GM19043 (cell line): ENCODE measurements around the gene ARL15.

ENCODE experiments used
- ATAC-seq: cut with Tn5 transposase; IDR thresholded peaks from one replicate; pipeline ENCODE4 v1.9.1; 2021; ENCODE audit warnings: low read depth; ENCODE audit not compliant: unreplicated experiment

ARL15 gene

DNA sequence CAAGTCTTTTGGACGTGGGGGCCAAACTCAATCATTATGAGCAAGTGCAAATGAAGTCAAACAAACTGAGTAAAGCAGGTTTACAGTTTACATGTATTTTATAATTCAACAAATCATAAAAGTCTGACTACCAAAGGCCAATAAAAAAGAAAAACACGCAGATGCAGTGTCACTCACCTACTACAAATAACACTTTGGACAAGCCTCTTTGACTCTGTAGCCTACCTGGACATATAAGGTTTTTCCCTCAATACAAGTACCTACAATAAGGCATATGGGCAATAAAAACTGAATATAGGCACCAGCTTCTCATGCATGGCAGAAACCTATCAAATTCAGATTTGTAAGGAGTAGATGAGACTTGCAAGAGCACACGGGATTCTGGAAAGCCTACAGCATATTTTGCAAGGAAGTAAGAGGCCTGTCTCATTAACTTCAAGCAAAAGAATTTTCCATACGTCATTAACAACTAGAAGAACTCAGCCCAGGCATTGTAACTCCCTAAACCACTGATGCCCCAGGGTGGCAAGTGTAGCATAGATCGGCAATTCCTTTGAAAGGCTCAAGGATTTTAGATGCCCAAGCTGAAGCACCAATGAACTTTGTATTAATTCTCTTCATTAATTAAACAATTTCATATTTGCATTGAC lies 21.7 kb downstream of the ARL15 start:
- no peak for ATAC-seq

DNA sequence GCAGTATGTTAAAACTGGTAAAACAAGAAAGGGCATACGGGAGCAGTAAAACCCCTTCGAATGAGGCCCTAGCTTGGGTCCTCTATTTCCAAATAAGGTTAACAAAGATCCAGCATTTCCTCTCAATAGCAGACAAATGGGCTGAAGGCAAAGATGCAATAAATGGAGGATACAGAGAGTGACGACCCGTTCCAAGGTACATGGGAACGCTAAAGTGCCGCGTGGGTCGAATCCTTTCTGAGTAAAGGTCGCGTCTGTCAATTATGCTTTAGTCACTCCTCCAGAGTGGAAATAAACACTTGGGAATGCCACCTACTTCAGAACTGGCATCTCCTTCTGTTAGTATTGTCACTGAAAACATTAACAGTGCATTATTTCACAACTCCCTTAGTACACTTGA lies 24.7 kb downstream of the ARL15 start:
- ATAC-seq = no peak

DNA sequence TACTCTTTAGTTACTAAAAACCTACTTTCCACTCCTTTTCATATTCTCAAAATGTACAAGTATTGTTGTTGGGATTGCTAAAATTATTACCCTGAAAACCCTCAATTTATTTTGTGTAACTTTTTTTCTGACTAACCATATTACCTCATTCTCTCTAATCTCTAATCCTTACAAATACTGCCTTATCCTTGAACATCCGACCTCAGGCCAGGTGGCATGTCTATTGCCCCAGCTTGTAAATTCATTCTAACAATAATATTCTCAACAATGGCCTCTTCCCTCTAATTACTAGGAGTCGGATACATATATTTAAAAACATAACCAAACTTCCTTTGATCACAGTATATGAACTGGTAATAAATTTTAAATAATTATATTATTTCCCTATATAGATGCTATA lies 25.8 kb downstream of the ARL15 start:
- ATAC-seq = no peak

DNA sequence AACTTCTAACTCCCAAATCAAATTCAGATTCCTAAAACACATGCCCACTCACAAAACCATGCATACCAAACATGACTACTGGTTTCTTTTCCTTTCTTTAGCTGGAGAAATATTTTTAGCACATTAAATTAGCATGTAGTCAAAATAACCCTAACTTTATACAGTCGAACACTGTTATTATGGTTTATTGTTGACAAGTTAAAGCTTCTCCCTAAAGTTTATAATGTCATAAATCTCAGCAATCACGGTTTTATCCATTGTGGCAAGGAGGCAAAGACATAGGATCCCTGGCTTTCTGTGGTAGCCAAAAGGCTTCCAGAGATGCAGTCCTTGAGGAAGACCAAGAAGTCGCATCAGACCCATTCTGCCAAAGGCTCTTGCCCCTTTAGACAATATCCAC lies 27.5 kb downstream of the ARL15 start:
- ATAC-seq = no peak

DNA sequence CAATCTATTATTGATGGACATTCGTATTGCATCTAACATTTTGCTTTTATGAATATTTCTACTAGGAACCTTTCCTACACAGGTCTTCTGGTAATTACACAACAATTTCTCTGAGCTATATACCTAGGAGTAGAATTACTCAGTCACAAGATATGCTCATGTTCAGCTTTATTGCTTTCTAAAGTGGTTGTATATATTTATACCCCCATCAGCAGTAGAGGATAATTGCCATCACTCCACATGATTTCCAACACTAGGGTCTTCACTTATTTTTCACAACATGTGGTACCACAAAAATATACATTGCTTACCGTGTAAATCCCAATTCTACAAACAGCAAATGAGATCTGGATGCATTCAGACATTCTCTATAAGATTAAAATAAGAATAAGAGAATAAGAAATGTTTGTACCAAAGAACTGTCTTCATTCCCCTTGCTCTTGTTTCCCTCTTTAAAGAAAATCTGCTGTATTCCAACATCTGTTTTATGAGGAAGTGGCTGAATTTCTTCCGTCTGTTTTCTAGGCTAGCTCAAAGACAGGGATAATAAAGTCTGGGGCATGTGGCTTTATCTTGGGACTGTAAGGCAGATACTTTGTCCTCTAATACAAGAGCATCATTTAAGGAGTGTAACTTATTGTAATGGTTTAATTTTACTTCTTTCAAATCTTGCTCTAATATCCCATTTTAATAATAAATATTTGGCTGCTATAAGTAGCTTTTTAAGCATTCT lies 28.2 kb downstream of the ARL15 start:
- ATAC-seq = no peak

DNA sequence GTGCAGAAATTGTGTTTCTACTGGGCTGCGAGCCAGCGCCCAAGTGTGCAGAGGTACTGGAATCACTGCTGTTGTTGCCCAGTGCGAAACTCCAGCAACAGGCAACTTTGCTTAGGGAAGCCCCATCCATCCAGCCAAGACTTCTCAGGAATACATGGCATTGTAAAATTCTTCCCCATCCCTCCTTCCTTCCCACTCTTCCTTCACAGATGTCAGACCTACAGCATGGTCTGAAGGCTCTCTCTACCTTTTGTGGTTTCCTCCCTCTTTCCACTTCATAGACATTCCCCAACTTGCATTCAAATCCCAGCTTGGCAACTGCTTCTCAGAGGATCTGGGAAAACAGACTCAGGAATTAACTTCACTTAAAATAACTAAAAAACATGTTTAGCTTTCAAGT lies 30.4 kb downstream of the ARL15 start:
- ATAC-seq = no peak

DNA sequence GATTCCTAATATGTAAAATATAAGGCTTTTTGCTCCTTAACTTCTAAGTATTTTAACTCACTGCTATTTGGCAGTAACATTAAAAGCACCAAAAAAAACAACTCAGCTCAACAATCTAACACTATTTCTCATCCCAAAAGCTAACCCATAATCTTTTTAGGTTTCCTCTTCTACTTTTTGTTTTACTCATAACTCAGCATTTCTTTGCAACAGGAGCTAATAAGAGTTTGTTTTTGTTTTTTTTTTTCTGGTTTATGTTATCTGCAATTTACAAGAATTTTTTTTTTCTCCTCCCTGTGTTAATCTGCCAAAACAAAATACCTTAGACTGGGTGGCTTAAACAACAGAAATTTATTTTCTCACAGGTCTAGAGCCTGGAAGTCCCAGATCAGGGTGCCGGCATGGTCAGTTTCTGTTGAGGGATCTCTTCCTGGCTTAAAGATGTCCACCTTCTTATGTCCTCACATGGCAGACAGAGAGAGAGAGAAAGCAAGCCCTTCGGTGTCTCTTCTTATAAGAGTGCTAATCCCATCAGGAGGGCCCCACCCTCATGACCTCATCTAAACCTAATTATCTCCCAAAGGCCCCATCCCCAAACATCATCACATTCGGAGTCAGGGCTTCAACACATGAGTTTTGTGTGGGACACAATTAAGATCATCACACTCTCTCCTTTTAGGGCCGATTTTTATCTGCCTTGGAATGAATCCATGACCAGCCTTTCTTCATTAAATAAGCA lies 31.2 kb downstream of the ARL15 start:
- no peak for ATAC-seq

DNA sequence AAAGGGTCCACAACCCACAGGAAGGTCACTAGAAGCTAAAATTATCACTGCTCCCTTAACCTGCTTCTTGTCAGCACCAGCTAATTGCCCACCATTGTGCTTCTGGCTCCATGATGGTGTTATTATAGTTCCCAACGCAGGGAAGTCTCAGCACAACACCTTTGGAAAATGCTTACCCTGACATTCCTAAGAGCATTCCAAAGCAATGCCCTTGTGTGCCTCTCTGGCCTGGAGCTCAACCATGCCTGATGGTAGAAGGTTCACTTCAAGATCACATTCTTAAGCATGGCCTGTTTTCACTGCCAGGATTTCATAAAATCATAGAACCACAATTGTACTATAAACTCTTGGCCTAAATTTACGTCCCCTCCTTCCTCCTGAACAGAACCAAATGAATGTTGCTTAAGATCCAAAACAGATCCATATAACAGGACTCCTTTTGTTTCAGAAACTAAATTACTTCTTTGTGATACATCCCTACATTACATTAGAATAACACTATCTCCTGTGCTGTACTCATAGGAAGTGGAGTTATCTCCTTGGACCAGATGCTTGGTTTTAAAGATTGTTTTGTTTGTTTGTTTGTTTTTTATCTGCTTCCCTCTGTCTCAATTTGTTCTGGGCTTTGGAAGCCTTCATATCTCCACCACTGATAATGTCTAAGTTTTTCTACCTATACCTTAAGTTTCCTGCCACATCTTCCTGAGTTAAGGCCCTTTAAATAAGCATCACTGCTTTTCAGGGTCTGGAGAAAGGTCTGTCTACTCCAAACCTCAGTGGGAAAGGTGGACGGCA lies 32.1 kb downstream of the ARL15 start:
- no peak for ATAC-seq

DNA sequence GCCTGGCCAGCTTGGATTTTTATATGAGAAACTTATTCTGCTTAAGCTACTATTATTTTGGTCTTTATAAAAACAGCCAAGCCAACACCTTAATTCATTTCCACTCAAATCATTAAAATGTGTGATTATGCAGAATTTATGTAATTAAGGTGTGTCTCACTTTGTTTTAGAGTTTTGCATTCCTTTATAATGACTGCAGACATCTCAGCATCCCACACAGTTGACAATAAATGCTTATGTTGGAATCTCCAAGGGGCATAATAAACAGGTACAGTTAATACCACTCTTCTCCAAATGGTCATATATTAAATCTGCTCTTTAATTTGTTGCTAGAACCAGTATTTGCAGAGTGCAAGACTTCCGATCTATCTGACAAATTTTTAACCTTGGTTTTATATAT lies 34.3 kb downstream of the ARL15 start:
- ATAC-seq = no peak

DNA sequence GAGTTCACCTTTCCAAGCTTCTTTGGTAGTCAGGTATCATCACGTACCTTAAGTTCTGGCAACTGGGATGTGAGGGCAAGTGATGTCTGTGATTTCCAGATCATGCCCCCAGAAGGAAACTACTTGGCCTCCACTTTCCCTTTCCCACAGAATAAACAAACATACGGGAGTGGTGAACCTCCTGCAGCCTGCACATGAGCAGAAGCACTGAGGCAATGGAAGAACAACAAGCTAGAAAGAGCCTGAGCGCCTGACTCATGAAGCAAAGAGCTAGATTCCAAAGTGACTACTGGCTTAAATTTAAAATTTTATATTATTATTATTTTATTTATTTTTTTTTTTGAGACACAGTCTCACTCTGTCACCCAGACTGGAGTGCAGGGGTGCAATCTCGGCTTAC lies 35.0 kb downstream of the ARL15 start:
- no peak for ATAC-seq

DNA sequence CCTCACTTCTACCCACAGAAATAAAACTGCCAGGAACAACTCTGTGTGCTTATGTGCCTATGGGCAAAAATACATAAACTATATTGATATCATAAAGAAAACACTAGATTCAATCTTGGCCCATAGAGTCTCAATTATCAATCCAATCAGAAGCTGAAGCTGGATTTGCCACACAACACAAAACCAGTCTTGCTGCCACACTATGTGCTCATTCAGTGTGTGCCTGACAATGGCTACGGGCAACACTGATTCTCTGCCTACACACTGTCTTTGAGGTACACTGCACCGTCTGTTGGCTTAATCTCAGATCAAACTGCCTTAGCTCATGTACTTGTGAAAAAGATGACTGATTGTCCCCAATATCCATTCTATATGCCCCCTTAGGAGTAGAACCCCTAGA lies 35.4 kb downstream of the ARL15 start:
- ATAC-seq = no peak

DNA sequence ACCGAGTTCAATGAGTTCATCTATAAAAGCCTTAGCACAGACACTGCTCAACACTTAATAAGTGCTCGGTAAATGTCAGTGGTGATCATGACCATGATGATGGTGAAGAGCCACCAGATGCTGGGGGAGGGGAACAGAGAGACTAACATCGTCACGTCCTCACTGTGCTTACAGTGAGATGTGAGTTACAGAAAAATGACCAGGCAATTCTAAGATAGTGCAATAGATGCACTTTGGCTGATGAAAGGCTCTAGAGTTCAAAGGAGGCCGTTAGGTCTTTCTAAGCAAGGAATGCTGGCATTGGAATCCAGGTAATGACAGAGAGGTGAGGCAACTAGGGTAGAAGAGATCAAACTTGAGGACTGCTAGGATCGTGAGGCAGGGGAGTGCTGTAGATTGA lies 36.7 kb downstream of the ARL15 start:
- no peak for ATAC-seq

DNA sequence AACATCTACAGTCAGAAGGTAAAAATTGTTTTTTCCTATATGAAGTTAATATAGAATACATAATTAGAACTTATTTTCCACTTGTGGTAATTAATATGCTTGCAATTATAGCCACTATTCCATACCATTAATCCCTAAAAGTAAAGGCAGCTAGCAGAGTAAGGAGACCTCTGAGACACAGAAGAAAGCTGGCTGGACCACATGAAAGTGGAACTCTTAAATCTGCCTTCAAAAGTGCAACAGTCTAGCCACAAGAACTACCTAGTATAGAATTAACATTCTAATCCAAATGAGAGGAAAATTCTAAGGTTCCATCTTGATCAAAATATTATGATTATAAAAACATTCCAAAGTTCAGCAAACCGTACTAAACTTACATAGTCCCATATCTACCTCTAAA lies 37.6 kb downstream of the ARL15 start:
- ATAC-seq = no peak

DNA sequence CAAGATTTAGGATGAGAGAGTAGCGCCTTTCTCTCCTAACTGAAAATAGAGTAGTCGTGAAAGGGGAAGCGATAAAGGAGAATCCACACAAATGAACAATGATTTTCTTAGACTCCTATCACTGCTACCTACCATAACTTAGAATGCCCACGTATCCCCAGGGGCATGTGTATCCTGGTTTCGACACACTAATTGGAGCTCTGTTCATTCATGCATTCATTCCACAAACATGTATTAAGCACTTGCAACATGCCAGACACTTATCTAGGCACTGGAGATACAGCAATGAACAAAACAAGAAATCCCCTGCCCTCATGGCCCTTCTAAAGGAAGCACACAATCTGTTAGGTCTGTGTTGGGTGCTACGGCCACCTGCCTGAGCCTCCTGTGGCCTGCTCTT lies 40.0 kb downstream of the ARL15 start:
- ATAC-seq = no peak

DNA sequence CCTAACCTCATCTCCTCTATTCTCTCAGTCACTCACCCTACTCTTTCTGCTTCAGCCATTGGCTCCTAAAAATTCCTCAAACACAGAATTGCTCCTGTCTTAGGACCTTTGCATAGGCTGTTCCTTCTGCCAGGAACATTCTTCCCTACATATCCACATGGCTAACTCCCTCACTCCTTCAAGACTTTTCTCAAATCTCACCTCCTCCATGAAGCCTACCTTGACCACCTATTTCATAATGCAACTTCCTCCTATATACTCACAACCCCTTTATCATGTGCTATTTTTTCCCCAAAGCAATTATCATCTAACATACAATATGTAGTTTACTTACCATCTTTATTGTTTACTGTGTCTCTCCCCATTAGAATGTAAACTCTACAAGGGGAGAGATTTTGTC lies 45.8 kb downstream of the ARL15 start:
- no peak for ATAC-seq

DNA sequence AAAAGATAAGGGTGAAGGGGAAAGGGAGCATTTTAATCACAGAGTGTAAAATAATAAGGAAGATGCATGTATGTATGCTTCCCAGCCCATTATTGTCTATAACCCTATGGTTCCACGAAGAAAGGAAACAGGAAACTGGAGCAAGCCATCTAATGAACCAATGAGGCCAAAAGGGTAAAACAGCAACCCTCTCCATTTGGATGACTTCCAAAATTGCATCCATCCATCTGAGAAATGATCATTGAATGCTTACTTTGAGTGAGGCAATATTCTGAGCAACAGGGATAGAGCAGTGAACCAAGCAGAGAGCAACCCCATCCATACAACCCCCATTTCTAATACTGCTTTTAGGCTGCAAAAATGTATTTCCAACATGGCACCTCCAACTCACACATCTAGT lies 46.9 kb downstream of the ARL15 start:
- ATAC-seq = no peak

DNA sequence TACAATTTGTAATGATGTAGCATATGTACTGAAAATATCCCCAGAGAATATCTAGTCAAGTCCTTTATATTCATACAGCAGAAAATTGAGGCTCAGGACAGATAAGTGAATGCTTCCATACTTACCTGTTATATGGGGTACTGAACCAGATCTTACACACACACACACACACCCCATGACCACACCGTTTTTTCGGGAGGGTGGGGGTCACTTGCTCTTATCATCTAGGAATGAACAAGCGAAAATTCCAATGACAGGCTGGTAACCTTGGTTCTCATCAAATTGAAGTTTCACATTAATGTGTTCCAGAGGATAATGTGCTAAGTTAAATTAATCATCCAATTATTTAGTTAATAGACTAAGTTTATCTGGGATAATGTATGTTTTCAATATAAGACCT lies 48.8 kb downstream of the ARL15 start:
- ATAC-seq = no peak

DNA sequence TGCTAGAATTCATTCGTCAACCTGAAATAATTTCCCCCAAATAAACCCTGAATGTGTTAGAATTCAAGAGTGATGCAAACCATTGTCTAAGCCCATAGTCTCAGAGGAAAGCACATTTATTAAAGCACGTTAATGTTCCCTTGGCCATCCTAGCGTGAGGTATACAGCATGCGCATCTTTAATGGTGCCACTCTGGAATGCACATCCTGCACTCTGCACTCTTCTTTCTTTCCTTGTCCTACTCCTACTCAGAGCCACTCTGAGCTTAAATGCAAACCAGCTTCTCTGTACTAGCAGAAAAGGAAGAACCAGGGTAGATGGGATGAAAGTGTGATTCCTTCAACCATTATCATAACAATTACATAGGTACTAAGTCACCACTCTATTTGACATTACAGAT lies 50.4 kb downstream of the ARL15 start:
- no peak for ATAC-seq

DNA sequence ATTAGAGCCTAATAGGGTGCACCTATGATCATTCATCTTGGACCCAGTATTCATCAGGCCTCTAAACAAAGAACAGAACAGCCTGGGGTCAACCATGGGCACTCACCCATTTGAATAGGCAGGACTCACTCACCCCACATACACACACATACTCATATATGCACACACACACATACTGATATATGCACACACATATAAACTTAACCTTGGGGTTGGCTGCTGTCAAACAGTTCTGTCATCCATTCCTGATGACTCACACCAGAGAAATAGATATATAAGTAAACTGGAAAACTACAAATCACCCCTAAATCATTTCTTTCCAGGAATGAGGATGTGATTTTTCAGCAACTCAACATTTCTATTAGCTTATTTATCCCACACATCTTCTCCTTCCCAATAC lies 51.3 kb downstream of the ARL15 start:
- ATAC-seq = no peak

DNA sequence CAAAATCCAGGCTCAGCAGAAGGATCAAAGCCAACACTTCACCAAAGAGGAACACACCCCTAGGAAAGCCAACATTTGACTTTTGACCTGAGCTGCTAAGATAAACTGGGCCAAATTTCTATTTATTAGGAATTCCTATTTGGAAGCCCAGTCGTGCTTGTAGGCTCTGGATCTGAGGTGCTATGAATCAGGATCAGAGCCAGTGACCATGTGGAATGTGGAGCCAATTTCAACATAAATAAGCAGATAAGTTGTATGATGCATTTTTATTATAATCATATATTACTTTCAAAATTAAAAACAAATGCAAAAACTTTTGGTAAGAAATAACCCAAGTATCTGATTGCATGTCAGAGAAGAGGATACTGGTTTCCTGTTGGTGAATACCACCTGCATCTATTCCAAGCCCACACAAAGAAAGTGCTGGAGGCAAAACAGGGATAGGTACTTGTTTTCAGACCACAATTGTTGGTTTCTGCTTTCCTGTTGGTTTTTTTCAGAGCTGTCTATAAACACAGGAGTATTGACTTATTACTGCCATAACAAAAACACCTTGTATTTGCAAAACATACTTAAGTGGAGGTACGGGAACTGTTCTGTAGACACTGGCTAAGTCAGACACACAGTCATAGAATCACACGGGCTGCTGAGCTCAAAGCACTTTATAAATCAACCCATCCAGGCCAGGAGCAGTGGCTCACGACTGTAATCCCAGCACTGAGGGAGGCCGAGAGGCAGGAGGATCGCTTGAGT lies 52.8 kb downstream of the ARL15 start:
- no peak for ATAC-seq
